GM21737 (cell line): ENCODE results near the gene TOP2B.

Experiments
- ATAC-seq: cut with Tn5 transposase; IDR thresholded peaks from one replicate; pipeline ENCODE4 v1.9.1; 2021; ENCODE audit warnings: mild to moderate bottlenecking, moderate library complexity; ENCODE audit not compliant: unreplicated experiment

The TOP2B gene

DNA sequence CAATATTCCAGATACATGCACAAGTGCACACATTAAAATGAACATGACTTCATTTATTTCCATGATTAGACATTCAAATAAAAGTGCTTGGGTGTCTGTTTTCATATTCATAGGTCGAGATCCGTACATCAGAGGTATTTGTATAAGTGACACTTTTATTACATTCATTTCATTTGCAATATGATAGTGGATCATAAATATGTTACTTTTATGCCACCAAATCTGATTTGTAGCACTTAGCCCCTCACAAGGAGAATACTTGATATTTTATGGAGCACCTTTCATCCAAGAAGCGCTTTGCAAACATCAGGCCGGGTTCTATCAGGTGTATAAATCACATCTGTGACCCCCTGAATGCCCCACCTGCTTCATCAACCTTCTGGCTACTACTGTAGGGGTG, 100.6 kb downstream of the TOP2B start:
- ATAC-seq, result no peak

DNA sequence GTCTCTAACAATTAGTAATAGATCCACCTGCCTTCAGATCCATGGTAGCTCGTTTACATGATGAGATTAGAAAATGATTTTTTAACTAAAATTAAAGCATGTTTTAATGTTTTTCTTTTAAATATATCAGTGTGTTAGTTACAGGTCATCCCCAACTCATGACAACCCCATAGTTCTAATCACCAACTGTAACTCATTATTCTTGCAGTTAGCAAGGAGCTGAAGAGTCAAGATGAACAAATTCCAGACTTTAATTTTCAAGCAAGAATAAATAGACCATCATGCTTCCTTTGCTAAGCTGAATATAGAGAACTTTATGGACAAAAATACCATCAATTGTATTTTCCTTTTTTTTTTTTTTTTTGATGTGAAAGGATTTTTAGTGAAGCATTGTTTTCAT, 101.1 kb downstream of the TOP2B start:
- ATAC-seq, result no peak

DNA sequence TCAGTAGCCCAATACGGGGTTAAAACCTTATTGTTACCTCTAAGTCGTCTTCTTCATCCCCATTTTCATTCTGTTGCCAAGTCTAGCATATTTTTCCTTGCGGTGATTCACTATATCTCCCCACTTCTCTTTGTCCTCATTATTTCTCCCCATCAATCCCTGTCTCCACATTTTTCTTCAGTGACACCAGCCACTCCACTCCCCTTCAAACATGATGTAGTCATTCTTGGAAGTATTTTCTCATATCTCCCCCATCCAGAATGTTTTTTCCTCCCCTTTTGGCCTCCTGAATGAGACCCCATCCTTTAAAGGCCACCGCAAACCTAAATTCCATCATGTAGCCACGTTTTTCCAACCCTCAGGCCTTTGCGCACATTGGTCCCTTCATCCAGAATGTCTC, 105.9 kb downstream of the TOP2B start:
- ATAC-seq, result no peak

DNA sequence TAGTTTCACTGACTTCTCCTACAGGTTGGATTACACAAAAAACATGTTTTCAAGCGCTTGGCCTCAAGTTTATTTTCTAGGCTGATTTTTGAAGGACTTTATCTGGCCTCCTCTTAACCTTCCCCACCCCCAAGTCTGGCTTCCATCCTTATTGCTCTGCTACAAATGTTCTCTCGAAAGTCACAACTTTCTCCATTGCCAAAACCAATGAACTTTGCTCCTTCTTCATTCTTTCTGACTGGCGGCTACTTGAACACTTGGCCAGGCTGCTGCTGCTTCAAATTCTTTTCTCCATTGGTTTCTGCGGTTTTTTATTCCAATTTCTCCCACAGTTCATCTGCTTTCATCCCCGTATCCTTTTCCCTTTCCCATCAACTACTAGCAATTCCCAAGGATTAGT, 106.6 kb downstream of the TOP2B start:
- no peak for ATAC-seq

DNA sequence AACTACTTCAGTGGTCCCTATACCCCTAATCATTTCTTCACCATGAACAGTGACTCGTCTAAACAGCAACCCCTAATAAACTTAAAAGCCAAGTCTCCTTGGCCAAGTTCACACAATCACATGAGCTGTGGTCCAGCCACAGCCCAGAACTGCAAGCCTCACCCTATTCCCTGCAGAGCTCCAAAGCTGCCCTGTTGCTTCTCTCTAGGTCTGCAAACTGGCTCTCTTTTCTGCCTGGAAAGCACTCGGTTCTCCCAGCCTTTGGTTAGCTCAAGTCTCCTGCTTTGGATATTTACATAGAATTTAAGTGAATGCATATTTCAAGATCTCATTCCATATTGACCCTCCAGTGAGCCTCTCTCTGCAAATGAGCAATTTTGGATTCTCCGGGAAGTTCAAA, 107.0 kb downstream of the TOP2B start:
- ATAC-seq, result no peak

DNA sequence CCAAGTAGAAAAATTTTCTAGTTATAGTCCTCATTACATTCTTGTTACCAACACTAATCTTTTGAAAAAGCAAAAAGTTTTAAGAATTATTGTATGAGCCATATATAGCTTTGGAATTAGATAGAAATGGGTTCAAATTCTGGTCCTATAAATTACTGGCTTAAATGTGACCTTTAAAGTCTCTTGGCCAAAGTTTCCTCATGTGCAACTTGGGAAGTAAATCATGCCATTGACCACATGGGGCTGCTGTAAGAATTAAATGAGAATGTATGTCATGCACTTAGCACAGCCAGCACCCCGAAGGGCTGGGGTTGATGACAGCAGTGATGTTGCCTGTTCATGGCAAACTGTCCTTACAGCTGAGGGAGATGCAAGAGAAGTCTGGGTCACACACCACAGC, 108.3 kb downstream of the TOP2B start:
- ATAC-seq, result no peak

DNA sequence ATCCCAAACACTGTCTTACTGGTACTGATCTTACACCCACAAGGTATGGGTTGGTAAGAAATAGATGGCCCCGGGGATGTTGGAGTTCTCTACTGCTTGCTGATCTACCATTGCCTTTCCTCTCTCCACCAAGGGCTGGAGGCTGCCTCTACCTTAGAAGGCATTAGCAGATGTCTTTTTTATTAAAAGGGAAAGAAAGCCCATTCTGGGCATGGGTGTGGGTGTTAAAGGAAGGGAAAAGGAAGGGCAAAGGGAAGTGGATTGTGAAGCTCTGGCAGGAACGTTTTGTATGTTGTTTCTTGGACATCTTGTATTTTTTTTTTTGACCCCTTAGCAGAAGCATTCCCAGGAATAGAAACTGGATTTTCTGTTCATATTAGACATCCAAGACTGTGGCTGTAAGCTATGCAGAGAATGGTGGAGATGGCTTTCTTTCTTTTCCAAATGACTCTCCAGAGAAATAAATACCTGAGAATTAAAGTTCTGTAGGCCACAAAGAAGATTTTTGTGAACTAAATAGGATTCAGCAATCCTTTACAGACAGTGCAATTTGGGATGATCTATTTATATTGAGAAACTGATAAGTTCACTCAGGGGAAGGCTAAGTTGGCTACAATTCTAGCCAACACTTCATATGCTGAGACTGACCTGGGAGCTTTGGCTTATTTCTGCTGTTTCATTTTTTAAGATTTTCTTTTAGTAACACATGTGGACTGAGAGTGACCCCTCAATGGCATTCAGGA, 108.8 kb downstream of the TOP2B start:
- ATAC-seq, result no peak

DNA sequence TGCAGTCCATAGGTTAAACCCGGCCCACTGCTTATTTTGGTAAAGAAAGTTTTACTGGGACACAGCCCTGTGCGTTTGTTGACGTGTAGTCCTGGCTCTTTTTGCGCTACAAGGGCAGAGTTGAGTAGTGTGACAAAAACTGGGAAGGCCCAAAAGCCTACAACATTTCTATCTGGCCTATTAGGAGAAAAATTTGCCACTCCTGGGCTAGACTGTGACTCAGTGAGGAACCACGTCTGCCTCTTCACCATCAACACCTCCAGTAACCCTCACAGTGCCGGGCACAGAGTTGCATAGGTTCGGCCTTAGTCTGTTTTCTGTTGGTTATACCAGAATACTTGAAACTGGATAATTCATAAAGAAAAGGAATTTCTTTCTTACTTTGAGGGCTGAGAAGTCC, 110.3 kb downstream of the TOP2B start:
- ATAC-seq, result no peak

DNA sequence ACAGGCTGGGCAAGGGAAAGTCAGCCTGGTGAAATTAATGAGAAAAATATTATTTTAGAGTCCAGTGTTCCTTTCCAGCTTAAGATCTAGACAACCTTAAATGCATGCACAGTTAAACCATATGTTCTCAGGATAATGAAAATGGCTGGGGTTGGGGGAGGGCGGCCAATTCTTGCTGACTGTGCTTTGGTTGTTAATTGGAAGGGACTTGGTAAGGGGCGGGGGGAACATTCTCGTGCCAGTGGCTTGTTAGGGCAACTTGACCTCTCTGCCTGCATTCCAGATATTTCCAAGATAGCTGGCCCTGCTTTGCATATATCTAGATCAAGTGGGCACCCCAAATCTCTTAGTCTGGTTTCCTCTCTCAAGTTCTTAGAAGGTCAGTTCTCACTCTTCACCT, 112.5 kb downstream of the TOP2B start:
- no peak for ATAC-seq

DNA sequence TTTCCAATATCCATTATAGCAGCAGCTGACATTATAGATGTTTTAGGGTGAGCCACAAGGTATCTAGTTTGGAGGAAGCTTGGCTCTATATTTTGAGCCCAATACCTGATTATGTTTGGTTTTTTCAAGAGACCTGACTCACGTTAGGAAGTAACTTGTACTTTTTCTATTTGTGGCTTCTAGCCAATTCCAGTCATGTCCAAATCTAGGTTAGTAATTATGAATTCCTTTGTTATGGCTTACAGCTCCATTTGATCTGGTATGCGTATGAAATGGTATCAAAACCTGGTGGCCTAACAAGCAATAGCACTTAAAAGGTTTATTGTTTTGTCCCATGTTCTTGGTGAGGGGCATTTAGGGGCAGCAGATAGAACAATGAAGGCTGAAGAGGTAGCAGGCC, 115.9 kb downstream of the TOP2B start:
- ATAC-seq, result no peak

DNA sequence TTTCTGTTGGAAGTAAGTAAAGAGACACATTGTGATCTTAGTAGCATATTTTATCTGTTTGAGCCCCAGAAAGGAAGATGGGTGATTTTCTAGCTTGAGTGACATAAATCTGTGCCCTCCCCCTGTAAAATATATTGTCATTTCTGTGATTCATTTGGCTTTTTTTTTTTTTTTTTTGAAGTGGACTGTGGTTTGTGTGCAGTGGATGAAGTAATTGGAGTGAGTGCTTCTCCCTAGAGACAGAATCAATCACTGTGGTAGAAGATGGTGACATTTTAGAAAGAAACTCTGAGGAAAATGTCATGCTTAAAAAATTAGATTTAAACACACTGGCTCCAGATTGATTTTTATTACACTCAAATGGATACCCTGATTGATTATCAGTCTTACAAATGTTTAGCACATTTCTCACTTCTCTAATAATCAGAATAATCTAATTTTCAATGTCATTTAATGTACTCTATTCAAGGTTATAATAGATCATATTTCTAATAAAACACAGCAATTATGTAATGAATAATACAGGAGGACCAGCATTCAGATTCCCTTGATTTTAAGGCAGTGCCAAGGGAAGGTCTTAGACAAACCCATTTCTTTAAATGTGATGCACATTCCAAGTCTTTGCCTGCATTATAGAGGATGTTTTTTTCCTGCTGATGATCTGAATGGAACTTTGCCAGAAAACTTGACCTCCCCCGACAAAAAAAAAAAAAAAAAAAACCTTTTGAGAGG, 116.6 kb downstream of the TOP2B start:
- no peak for ATAC-seq
